CD8-positive, alpha-beta memory T cell (primary cell): Measurements from ENCODE around the gene RABGGTA. TPM values are rescaled to one million over a fixed set of nuclear protein-coding genes. Genes with fewer than 3 reads are reported as not detected.

Experiments
- CTCF ChIA-PET: fragments of 350-600 bp; sonication (Branson Sonifier 250); formaldehyde crosslinking; loops from one replicate; lab custom pipeline; 2021; ENCODE audit warnings: antibody characterized with exemption; lab: Charles Lee
- POLR2A ChIA-PET: fragments of 350-600 bp; sonication (Branson Sonifier 250); formaldehyde crosslinking; loops from one replicate; lab custom pipeline; 2021; ENCODE audit warnings: antibody characterized with exemption; lab: Charles Lee
- DNase-seq, 5 donors: peaks; one replicate each; pipeline versions ENCODE4 v3.0.0 to v3.0.0-alpha.2; 2020 to 2022; ENCODE audit warnings: mixed read lengths in 1 of 5
- H3K27ac ChIP-seq: one replicate; pipeline ENCODE4 v1.7.0; 2013; ENCODE audit warnings: low read depth, mild to moderate bottlenecking, low read length, moderate library complexity
- H3K27me3 ChIP-seq: 2 replicates; pipeline ENCODE4 v1.7.0; 2013; ENCODE audit warnings: low read length, mild to moderate bottlenecking; ENCODE audit not compliant: insufficient read depth, poor library complexity, severe bottlenecking
- H3K36me3 ChIP-seq: 2 replicates; pipeline ENCODE4 v1.7.0; 2013; ENCODE audit warnings: mild to moderate bottlenecking, low read length, moderate library complexity; ENCODE audit not compliant: insufficient read depth
- H3K4me1 ChIP-seq: 2 replicates; pipeline ENCODE4 v1.7.0; 2013; ENCODE audit warnings: mild to moderate bottlenecking, low read length, moderate library complexity; ENCODE audit not compliant: insufficient read depth
- H3K4me3 ChIP-seq: 2 replicates; pipeline ENCODE4 v1.7.0; 2013; ENCODE audit warnings: mild to moderate bottlenecking, low read length
- H3K9me3 ChIP-seq: 2 replicates; pipeline ENCODE4 v1.7.0; 2013; ENCODE audit warnings: mild to moderate bottlenecking, low read length
- H3K27ac Mint-ChIP-seq, 8 donors: one replicate each; pipeline ENCODE4 v1.8.0; 2020 to 2021; ENCODE audit warnings: mixed read lengths in 8 of 8, mild to moderate bottlenecking in 6 of 8, inconsistent platforms in 3 of 8, moderate library complexity in 3 of 8
- H3K27me3 Mint-ChIP-seq, 2 donors: one replicate each; pipeline ENCODE4 v1.8.0; 2020 to 2021; ENCODE audit warnings: mixed read lengths in 2 of 2, mild to moderate bottlenecking in 1 of 2, moderate library complexity in 1 of 2
- H3K36me3 Mint-ChIP-seq, 3 donors: one replicate each; pipeline ENCODE4 v1.8.0; 2020 to 2021; ENCODE audit warnings: mixed read lengths in 3 of 3, inconsistent platforms in 1 of 3, mild to moderate bottlenecking in 1 of 3
- H3K4me1 Mint-ChIP-seq, 3 donors: one replicate each; pipeline ENCODE4 v1.8.0; 2020 to 2021; ENCODE audit warnings: mixed read lengths in 3 of 3, inconsistent platforms in 1 of 3, mild to moderate bottlenecking in 1 of 3
- H3K4me3 Mint-ChIP-seq, 7 donors: one replicate each; pipeline ENCODE4 v1.8.0; 2020 to 2021; ENCODE audit warnings: mixed read lengths in 7 of 7, mild to moderate bottlenecking in 6 of 7, moderate library complexity in 4 of 7, inconsistent platforms in 2 of 7
- H3K9me3 Mint-ChIP-seq, 5 donors: one replicate each; pipeline ENCODE4 v1.8.0; 2020 to 2022; ENCODE audit warnings: mixed read lengths in 5 of 5, mild to moderate bottlenecking in 3 of 5, moderate library complexity in 2 of 5, inconsistent platforms in 1 of 5
- polyA plus RNA-seq: library from polyadenylated mRNA; unstranded; fragments of 300-500 nt; fragmentation: Illumina TruSeq; gene quantifications from one replicate; pipeline ENCODE4 v1.2.3, GENCODE V29; 2021
- total RNA-seq, 2 experiments: library from RNA; stranded (reverse); gene quantifications; one replicate each; pipeline ENCODE4 v1.2.3, GENCODE V29; 2021

Gene RABGGTA
- total and polyA plus RNA-seq, 3 experiments from 2014 or later = 37.7 to 41.8 (median 41.0) TPM

DNA sequence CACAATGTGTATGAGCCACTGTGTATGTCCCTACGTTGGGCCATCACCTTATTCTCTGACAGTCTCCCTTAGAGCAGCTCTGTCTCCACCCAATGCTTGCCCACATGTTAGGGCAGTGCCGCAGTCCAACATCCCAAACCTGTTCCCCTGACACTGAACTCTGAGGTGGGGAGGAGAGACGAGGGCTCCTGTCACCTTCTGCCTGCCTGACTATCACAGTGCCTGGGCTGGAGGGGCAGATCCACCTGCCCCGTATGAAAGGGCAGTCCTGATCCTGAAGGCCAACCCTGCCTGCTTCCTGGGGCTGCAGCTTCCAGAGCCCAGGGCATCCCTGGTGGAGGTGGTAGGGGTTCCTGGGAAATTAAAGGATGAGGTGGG lies 10.6 kb downstream of the RABGGTA start:
- Histone ChIP-seq H3K4me1 (no peaks in the 10 kb centered on the region), H3K27ac (no peak overlapping the region), H3K27me3 (no peaks in the 10 kb centered on the region), H3K36me3 (peaks cover 6% of the 10 kb centered on the region), H3K9me3 (no peaks in the 10 kb centered on the region), H3K4me3 (no peak overlapping the region)
- Mint-ChIP-seq H3K4me3 (no peak overlapping the region), H3K36me3 (peaks cover 0 to 45% (median 4%) of the 10 kb centered on the region in 3 donors), H3K9me3 (no peaks in the 10 kb centered on the region), H3K27ac (peak overlapping the region in 2 of 8 donors; percentile 13 to 42), H3K4me1 (no peaks in the 10 kb centered on the region), H3K27me3 (no peaks in the 10 kb centered on the region)
- CTCF ChIA-PET = no interaction called here
- POLR2A ChIA-PET = no interaction called here
- DNase-seq = no peak

DNA sequence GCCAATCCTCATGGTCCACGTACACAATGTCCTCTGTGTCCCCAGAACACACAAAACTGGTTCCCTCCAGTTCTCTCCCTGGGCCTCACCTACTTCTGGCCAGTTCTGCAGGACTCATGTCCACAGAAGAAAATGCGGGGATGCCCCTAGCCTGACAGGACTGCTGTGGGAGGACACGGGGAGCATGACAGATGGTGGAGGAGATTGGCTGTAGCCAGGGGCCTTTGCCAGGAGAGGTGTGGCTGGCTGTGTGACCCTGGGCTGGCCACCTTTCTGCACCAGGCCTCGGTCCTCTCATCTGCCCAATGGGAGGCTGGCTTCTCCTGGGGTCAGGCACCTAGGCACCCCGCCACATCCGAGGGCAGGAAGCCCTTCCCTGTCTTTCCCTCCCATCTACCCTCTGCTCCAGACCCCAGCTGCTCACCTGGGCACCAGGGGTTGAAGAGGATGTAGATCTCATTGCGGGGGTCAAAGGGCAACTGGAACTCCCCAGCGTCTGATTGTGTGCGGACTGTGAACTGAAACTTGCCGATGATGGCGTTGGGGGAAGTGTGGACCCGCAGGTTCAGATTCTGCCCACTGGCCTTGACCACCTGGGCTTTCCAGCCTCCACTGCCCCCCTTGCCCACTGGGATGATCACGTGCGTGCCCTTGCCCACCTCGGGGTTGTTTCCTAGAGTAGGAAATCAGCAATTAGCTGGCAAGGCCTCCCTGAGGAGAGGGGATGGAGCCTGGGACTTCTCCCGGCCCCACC lies 11.2 kb downstream of the RABGGTA start:
- peak overlapping the region in 2 of 8 donors; percentile 57 to 63 for H3K27ac Mint-ChIP-seq
- H3K4me3 ChIP-seq = no peak overlapping the region
- H3K36me3 Mint-ChIP-seq = peaks cover 0 to 45% (median 4%) of the 10 kb centered on the region in 3 donors
- H3K27me3 ChIP-seq = no peaks in the 10 kb centered on the region
- no peaks in the 10 kb centered on the region for H3K9me3 ChIP-seq
- POLR2A ChIA-PET = no interaction called here
- H3K4me1 Mint-ChIP-seq = no peaks in the 10 kb centered on the region
- H3K4me1 ChIP-seq = no peaks in the 10 kb centered on the region
- H3K36me3 ChIP-seq = peaks cover 3% of the 10 kb centered on the region
- H3K27ac ChIP-seq = no peak overlapping the region
- CTCF ChIA-PET = no interaction called here
- no peaks in the 10 kb centered on the region for H3K27me3 Mint-ChIP-seq
- DNase-seq = no peak
- no peaks in the 10 kb centered on the region for H3K9me3 Mint-ChIP-seq
- H3K4me3 Mint-ChIP-seq = no peak overlapping the region

DNA sequence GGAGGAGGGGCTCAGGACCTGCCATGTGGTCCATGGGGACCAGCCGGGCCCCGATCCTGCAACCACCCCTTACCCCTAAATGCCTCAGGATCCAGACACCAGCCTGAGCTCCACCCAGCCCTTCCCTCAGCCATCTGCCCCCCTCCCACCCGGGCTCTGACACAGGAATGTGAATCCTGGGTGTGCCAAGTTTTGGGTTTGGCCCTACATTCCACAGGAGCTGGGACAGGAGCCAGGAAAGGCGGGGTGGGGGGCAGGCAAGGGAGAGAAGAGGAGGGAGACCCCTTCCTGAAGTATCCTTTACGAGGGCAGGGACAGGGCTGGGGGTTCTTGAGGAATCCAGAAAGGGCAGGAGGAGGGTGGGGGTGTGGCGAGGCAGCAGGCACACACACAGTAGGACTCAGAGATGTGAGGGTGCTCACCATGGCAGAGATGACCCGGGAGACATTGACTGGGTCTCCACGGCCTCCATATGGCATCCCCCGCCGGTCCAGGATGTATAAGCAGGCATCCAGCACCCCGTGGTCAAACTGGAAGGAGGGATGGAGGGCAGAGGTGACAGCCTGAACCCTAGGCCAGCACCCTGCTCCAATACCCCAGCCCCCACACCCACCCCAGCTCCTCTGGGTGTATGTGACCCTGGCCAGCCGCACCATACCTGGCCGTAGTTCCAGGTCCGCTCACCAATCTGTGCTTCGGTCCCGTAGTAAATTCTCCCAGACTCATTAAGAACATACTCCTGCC lies 11.9 kb downstream of the RABGGTA start:
- H3K27ac Mint-ChIP-seq = peak overlapping the region in 2 of 8 donors; percentile 57 to 63
- ChIA-PET POLR2A (no interaction called here), CTCF (no interaction called here)
- no peak overlapping the region for H3K4me3 ChIP-seq
- peaks cover 0 to 43% (median 4%) of the 10 kb centered on the region in 3 donors for H3K36me3 Mint-ChIP-seq
- H3K27me3 Mint-ChIP-seq = no peaks in the 10 kb centered on the region
- H3K27me3 ChIP-seq = no peaks in the 10 kb centered on the region
- DNase-seq = no peak
- no peaks in the 10 kb centered on the region for H3K9me3 ChIP-seq
- H3K4me3 Mint-ChIP-seq = no peak overlapping the region
- no peaks in the 10 kb centered on the region for H3K4me1 Mint-ChIP-seq
- peaks cover 7% of the 10 kb centered on the region for H3K36me3 ChIP-seq
- H3K9me3 Mint-ChIP-seq = no peaks in the 10 kb centered on the region
- H3K27ac ChIP-seq = no peak overlapping the region
- no peaks in the 10 kb centered on the region for H3K4me1 ChIP-seq

DNA sequence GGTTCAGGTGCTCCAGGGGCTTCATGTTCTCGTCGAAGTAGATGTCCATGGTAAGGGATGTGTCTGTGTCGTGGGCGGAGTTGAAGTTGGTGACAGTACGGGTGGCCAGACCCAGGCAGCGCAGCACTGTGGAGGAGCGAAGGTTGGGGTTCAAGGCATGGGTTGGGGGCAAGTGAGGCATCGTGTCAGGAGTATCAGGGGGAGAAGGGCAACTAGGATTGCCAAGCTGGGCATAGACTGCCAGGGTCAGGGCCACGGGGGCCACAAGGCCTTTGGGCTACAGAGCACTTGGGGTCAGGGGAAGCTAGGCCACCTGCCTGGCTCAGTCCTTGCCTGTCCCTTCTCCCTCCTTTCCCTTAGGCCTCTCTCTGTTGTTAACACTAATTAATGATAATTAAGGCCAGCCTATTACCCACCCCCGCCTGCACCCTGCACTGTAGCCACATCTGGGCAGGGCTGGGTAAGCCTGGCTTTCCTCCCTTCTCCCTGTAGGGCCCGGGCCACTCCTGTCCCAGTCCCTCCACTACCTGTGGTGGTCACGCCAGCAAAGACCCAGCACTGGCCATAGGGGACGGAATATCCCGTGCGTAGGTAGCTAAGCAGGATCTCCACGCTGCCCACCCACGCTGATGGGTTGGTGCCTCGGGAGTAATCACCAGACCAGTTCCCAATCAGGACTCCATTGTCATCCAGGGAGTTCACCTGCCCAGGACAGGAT lies 12.7 kb downstream of the RABGGTA start:
- Mint-ChIP-seq H3K27me3 (no peaks in the 10 kb centered on the region), H3K36me3 (peaks cover 0 to 50% (median 6%) of the 10 kb centered on the region in 3 donors), H3K4me3 (no peak overlapping the region), H3K4me1 (no peaks in the 10 kb centered on the region), H3K27ac (peak overlapping the region in 1 of 8 donors; percentile 36), H3K9me3 (no peaks in the 10 kb centered on the region)
- Histone ChIP-seq H3K4me3 (no peak overlapping the region), H3K4me1 (no peaks in the 10 kb centered on the region), H3K27me3 (no peaks in the 10 kb centered on the region), H3K27ac (no peak overlapping the region), H3K36me3 (peaks cover 7% of the 10 kb centered on the region), H3K9me3 (no peaks in the 10 kb centered on the region)
- no peak for DNase-seq
- POLR2A ChIA-PET = no interaction called here
- CTCF ChIA-PET = interaction anchor here (0.6 kb wide), 1 partner anchor 49 kb away, joined by 3 read pairs; the partner anchor contains the start of gene CIDEB

DNA sequence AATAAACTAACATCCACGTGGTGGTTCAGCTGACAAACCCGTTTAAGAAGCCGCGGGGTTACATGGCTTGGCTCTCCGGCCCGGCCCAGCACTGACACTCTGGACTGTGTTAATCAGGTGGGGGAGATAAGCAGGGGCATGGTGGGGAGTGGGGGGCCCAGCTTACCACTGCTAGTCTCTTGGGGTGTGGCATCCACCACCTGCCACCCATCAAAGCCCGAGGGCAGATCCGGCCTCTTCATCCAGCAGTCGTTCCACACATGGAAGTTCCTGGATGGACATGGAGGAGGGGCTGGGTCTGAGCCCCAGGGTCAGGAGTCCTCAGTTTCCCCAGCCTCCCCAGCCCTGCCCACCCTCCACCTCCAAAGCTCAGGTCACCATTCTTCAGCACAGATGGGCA lies 13.3 kb downstream of the RABGGTA start:
- no peak overlapping the region for H3K4me3 Mint-ChIP-seq
- no peaks in the 10 kb centered on the region for H3K27me3 Mint-ChIP-seq
- no peaks in the 10 kb centered on the region for H3K9me3 ChIP-seq
- H3K36me3 Mint-ChIP-seq = peaks cover 0 to 52% (median 6%) of the 10 kb centered on the region in 3 donors
- H3K36me3 ChIP-seq = peaks cover 7% of the 10 kb centered on the region
- no peak overlapping the region for H3K4me3 ChIP-seq
- CTCF ChIA-PET = no interaction called here
- H3K27ac Mint-ChIP-seq = no peak overlapping the region
- H3K4me1 Mint-ChIP-seq = no peaks in the 10 kb centered on the region
- DNase-seq = no peak
- no peaks in the 10 kb centered on the region for H3K4me1 ChIP-seq
- H3K27me3 ChIP-seq = no peaks in the 10 kb centered on the region
- POLR2A ChIA-PET = no interaction called here
- H3K27ac ChIP-seq = no peak overlapping the region
- no peaks in the 10 kb centered on the region for H3K9me3 Mint-ChIP-seq

DNA sequence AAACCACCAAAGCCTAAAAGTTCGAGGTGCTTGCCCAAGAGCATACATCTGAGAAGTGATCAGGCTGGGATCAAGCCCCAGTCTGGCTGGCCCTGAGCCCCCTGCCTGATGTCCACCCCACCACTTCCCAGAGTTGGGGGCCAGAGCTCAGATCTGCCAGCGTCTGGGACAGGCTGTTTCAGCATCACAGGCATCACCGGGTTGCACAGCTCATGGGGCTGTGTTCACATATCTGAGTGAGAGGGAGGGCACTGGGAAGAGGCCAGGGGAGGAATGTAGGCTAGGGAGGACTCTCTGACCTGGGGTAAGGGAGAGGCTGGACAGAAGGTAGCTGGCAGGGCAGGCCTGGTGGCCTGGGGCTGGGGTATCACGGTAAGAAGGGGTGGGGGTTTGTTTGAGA lies 14.4 kb downstream of the RABGGTA start:
- POLR2A ChIA-PET = interaction anchor here (1.2 kb wide), 1 partner anchor 14 kb away, joined by 3 read pairs; no protein-coding TSS in a partner anchor
- Mint-ChIP-seq H3K36me3 (peaks cover 0 to 50% (median 3%) of the 10 kb centered on the region in 3 donors), H3K4me3 (no peak overlapping the region)

DNA sequence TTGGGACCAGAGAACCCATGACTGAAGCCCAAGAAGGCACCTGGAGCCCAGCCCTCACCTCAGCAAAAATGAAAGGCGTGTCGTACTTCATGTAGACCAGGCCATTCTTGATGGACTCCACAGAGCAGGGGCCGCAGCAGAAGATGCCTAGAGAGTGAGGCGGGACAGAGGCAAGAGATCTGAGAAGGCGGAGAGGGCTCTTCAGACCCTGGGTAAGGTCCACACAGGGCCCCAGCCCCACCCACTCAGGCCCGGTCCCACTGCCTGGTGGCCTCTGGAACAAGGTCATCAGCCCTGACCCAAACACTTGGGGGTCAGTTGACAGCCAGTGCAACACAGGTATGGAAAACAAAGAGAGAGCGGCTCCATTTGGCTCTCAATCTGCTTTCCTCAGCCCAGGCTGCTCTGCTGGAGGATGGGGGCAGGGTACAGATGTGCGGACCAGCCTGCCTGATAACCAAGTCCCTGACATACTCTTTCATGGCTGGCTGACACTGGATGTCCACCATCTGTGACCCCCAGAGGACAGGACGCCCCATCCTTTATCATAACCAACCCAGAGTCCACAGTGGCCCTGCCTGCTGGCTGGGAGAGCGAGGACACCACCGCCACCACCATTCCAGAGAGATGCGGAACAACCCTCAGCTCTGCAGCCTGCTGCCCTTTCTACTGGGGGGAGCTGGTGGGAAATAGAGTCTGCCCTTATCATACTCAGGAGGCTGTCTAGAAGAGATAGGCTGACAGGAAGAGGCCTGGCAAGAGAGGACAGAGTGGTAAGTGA lies 15.3 kb downstream of the RABGGTA start:
- peak overlapping the region in 1 of 8 donors; percentile 14 for H3K27ac Mint-ChIP-seq
- H3K4me1 ChIP-seq = no peaks in the 10 kb centered on the region
- H3K9me3 ChIP-seq = no peaks in the 10 kb centered on the region
- CTCF ChIA-PET = no interaction called here
- no peak overlapping the region for H3K4me3 ChIP-seq
- H3K36me3 Mint-ChIP-seq = peaks cover 0 to 54% (median 5%) of the 10 kb centered on the region in 3 donors
- no peaks in the 10 kb centered on the region for H3K4me1 Mint-ChIP-seq
- H3K27me3 Mint-ChIP-seq = no peaks in the 10 kb centered on the region
- no peak overlapping the region for H3K27ac ChIP-seq
- no peak for DNase-seq
- no peaks in the 10 kb centered on the region for H3K9me3 Mint-ChIP-seq
- no peak overlapping the region for H3K4me3 Mint-ChIP-seq
- POLR2A ChIA-PET = interaction anchor here (1.2 kb wide), 1 partner anchor 15 kb away, joined by 3 read pairs; no protein-coding TSS in a partner anchor
- no peaks in the 10 kb centered on the region for H3K27me3 ChIP-seq
- peaks cover 7% of the 10 kb centered on the region for H3K36me3 ChIP-seq

More for the DNA sequence above, 14.4 kb downstream of the RABGGTA start:
- DNase-seq = no peak
- CTCF ChIA-PET = interaction anchor here (0.9 kb wide), 1 partner anchor 175 kb away, joined by 3 read pairs; no protein-coding TSS in a partner anchor
- no peak overlapping the region for H3K27ac ChIP-seq
- no peaks in the 10 kb centered on the region for H3K4me1 ChIP-seq
- H3K4me3 ChIP-seq = no peak overlapping the region
- H3K27me3 ChIP-seq = no peaks in the 10 kb centered on the region
- H3K9me3 Mint-ChIP-seq = no peaks in the 10 kb centered on the region
- peaks cover 7% of the 10 kb centered on the region for H3K36me3 ChIP-seq
- no peak overlapping the region for H3K27ac Mint-ChIP-seq
- H3K9me3 ChIP-seq = no peaks in the 10 kb centered on the region
- H3K27me3 Mint-ChIP-seq = no peaks in the 10 kb centered on the region
- H3K4me1 Mint-ChIP-seq = no peaks in the 10 kb centered on the region
